Mucosa of rectum (tissue), 2 donors: Measurements from ENCODE around the gene DUSP28.
A peak's percentile ranks its signal among the peaks of the same experiment; 100 is the strongest.

ENCODE experiments used
- H3K27ac ChIP-seq, 2 donors: one replicate each; pipeline ENCODE4 v1.7.0; 2013; ENCODE audit warnings: inconsistent platforms in 2 of 2, low read depth in 2 of 2, low read length in 2 of 2
- H3K27me3 ChIP-seq, 2 donors: one replicate each; pipeline ENCODE4 v1.7.0; 2013; ENCODE audit warnings: low read length in 2 of 2; ENCODE audit not compliant: control insufficient read depth in 2 of 2, insufficient read depth in 2 of 2
- H3K36me3 ChIP-seq, 2 donors: one replicate each; pipeline ENCODE4 v1.7.0; 2013; ENCODE audit warnings: low read length in 2 of 2; ENCODE audit not compliant: control insufficient read depth in 2 of 2, insufficient read depth in 2 of 2
- H3K4me1 ChIP-seq, 2 donors: one replicate each; pipeline ENCODE4 v1.7.0; 2013; ENCODE audit warnings: low read length in 2 of 2, mild to moderate bottlenecking in 1 of 2; ENCODE audit not compliant: control insufficient read depth in 2 of 2, insufficient read depth in 2 of 2
- H3K4me3 ChIP-seq, 2 donors: one replicate each; pipeline ENCODE4 v1.7.0; 2013; ENCODE audit warnings: low read length in 2 of 2
- H3K9ac ChIP-seq, 2 donors: one replicate each; pipeline ENCODE4 v1.7.0; 2013; ENCODE audit warnings: low read length in 2 of 2, low read depth in 1 of 2, mild to moderate bottlenecking in 1 of 2
- H3K9me3 ChIP-seq, 2 donors: one replicate each; pipeline ENCODE4 v1.7.0; 2013; ENCODE audit warnings: low read length in 2 of 2; ENCODE audit not compliant: control insufficient read depth in 2 of 2
- donor health status: healthy.
- donor health status: Normal muscosa, but diverticular disease.

The DUSP28 gene

GRCh38 chr2:240605867-240606743 is 45.9 kb downstream of the DUSP28 start:
- peak overlapping the region; percentile 92 to 95 for H3K27ac ChIP-seq
- no peaks in the 10 kb centered on the region for H3K27me3 ChIP-seq
- H3K4me3 ChIP-seq: peak overlapping the region; percentile 83 to 84
- no peaks in the 10 kb centered on the region for H3K9me3 ChIP-seq
- peak overlapping the region; percentile 74 for H3K9ac ChIP-seq
- peaks cover 21 to 39% of the 10 kb centered on the region in 2 donors for H3K4me1 ChIP-seq
- no peaks in the 10 kb centered on the region for H3K36me3 ChIP-seq

GRCh38 chr2:240611601-240612210 is 51.5 kb downstream of the DUSP28 start:
- Histone ChIP-seq H3K36me3 (peaks cover 12 to 21% of the 10 kb centered on the region in 2 donors), H3K9ac (no peak overlapping the region), H3K27ac (no peak overlapping the region), H3K27me3 (no peaks in the 10 kb centered on the region), H3K4me1 (peaks cover 0 to 12% of the 10 kb centered on the region in 2 donors), H3K9me3 (no peaks in the 10 kb centered on the region), H3K4me3 (no peak overlapping the region)
